ENCODE measurements around the gene RNF40. TPM values are rescaled to one million over a fixed set of nuclear protein-coding genes. Genes with fewer than 3 reads are reported as not detected.

The RNF40 gene
- total and polyA plus RNA-seq, 4 donors = 25.9 to 55.4 (median 34.1) TPM

DNA sequence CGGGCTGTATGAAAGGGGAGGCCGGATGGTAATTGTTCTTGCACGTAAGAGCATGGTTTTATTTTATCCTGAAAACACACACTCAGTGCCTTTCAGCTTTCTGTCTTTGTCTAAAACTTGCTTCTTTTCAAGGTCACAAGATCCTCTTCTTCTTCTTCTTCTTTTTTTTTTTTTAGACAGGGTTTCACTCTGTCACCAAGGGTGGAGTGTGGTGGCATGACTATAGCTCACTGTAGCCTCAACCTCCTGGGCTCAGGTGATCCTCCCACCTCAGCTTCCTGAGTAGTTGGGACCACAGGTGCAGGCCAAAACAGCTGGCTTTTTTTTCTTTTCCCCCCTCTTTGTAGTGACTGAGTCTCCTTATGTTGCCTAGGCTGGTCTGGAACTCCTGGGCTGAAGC is 40.8 kb downstream of the RNF40 start:
- DNase-seq (ENCODE audit: low spot score) = no peak
- no peak overlapping the region for H3K27ac ChIP-seq (ENCODE audit: low read depth in 1 of 2, low read length in 2 of 2)
- no peaks in the 10 kb centered on the region for H3K9me3 ChIP-seq (ENCODE audit: control insufficient read depth in 4 of 4, low read length in 3 of 4)
- no peak for TF ChIP-seq RAD21 (IDR thresholded peaks at IDR 0.05)
- no peak for TF ChIP-seq YY1 (IDR thresholded peaks at IDR 0.05)
- no peak for TF ChIP-seq FOXA1 (IDR thresholded peaks at IDR 0.05)
- no peak for TF ChIP-seq RXRA (IDR thresholded peaks at IDR 0.05)
- TF ChIP-seq, protein P1, sequence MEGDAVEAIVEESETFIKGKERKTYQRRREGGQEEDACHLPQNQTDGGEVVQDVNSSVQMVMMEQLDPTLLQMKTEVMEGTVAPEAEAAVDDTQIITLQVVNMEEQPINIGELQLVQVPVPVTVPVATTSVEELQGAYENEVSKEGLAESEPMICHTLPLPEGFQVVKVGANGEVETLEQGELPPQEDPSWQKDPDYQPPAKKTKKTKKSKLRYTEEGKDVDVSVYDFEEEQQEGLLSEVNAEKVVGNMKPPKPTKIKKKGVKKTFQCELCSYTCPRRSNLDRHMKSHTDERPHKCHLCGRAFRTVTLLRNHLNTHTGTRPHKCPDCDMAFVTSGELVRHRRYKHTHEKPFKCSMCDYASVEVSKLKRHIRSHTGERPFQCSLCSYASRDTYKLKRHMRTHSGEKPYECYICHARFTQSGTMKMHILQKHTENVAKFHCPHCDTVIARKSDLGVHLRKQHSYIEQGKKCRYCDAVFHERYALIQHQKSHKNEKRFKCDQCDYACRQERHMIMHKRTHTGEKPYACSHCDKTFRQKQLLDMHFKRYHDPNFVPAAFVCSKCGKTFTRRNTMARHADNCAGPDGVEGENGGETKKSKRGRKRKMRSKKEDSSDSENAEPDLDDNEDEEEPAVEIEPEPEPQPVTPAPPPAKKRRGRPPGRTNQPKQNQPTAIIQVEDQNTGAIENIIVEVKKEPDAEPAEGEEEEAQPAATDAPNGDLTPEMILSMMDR (IDR thresholded peaks at IDR 0.05; ENCODE audit: low read depth, low read length, missing input control) = no peak
- no peak for TF ChIP-seq TAF1 (conservative IDR thresholded peaks at IDR 0.05)
- TF ChIP-seq, protein P2, sequence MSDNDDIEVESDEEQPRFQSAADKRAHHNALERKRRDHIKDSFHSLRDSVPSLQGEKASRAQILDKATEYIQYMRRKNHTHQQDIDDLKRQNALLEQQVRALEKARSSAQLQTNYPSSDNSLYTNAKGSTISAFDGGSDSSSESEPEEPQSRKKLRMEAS (IDR thresholded peaks at IDR 0.05) = no peak
- TF ChIP-seq HNF4A (conservative IDR thresholded peaks at IDR 0.05) = no peak
- TF ChIP-seq, protein P3, sequence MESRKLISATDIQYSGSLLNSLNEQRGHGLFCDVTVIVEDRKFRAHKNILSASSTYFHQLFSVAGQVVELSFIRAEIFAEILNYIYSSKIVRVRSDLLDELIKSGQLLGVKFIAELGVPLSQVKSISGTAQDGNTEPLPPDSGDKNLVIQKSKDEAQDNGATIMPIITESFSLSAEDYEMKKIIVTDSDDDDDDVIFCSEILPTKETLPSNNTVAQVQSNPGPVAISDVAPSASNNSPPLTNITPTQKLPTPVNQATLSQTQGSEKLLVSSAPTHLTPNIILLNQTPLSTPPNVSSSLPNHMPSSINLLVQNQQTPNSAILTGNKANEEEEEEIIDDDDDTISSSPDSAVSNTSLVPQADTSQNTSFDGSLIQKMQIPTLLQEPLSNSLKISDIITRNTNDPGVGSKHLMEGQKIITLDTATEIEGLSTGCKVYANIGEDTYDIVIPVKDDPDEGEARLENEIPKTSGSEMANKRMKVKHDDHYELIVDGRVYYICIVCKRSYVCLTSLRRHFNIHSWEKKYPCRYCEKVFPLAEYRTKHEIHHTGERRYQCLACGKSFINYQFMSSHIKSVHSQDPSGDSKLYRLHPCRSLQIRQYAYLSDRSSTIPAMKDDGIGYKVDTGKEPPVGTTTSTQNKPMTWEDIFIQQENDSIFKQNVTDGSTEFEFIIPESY (IDR thresholded peaks at IDR 0.05) = no peak
- TF ChIP-seq SP1 (IDR thresholded peaks at IDR 0.05) = no peak
- TF ChIP-seq, protein P4, sequence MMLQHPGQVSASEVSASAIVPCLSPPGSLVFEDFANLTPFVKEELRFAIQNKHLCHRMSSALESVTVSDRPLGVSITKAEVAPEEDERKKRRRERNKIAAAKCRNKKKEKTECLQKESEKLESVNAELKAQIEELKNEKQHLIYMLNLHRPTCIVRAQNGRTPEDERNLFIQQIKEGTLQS (IDR thresholded peaks at IDR 0.05) = no peak
- TF ChIP-seq, protein P5, sequence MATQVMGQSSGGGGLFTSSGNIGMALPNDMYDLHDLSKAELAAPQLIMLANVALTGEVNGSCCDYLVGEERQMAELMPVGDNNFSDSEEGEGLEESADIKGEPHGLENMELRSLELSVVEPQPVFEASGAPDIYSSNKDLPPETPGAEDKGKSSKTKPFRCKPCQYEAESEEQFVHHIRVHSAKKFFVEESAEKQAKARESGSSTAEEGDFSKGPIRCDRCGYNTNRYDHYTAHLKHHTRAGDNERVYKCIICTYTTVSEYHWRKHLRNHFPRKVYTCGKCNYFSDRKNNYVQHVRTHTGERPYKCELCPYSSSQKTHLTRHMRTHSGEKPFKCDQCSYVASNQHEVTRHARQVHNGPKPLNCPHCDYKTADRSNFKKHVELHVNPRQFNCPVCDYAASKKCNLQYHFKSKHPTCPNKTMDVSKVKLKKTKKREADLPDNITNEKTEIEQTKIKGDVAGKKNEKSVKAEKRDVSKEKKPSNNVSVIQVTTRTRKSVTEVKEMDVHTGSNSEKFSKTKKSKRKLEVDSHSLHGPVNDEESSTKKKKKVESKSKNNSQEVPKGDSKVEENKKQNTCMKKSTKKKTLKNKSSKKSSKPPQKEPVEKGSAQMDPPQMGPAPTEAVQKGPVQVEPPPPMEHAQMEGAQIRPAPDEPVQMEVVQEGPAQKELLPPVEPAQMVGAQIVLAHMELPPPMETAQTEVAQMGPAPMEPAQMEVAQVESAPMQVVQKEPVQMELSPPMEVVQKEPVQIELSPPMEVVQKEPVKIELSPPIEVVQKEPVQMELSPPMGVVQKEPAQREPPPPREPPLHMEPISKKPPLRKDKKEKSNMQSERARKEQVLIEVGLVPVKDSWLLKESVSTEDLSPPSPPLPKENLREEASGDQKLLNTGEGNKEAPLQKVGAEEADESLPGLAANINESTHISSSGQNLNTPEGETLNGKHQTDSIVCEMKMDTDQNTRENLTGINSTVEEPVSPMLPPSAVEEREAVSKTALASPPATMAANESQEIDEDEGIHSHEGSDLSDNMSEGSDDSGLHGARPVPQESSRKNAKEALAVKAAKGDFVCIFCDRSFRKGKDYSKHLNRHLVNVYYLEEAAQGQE (IDR thresholded peaks at IDR 0.05) = no peak
- no peak for TF ChIP-seq JUND (IDR thresholded peaks at IDR 0.05)
- TF ChIP-seq GABPA (IDR thresholded peaks at IDR 0.05 in 1 of 2, conservative IDR thresholded peaks at IDR 0.05 in 1 of 2) = no peak
- no peak for TF ChIP-seq FOXA2 (IDR thresholded peaks at IDR 0.05)
- TF ChIP-seq HNF4G (IDR thresholded peaks at IDR 0.05) = no peak
- no peak for TF ChIP-seq NR2F2 (IDR thresholded peaks at IDR 0.05)
- no peak overlapping the region for H3K4me3 ChIP-seq (ENCODE audit: low read depth in 1 of 3, low read length in 3 of 3)
- H3K36me3 ChIP-seq (ENCODE audit: control insufficient read depth in 4 of 4, insufficient read depth in 3 of 4, low read depth in 1 of 4, low read length in 3 of 4) = no peaks in the 10 kb centered on the region
- 83% methylated on average over 3 of the region's 3 CpGs for WGBS
- no peak overlapping the region for H3K9ac ChIP-seq (ENCODE audit: low read depth in 1 of 2, low read length in 2 of 2)
- no peaks in the 10 kb centered on the region for H3K27me3 ChIP-seq (ENCODE audit: control insufficient read depth in 4 of 4, insufficient read depth in 4 of 4, low read length in 3 of 4)
- peaks cover 5 to 13% (median 11%) of the 10 kb centered on the region in 4 donors for H3K4me1 ChIP-seq (ENCODE audit: control insufficient read depth in 4 of 4, insufficient read depth in 4 of 4, low read length in 3 of 4)

DNA sequence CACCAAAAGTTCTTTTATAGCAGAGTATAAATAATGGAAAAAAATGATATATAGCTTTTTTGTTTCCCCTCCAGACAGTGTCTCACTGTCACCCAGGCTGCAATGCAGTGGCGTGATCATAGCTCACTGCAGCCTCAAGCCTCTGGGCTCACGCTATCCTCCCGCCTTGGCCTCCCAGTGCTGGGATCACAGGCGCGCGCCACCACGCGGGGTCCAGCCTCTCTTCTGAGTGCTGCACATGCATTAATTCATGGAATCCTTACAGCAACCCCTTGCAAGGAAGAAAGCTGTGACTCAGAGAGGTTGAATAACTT is 42.9 kb downstream of the RNF40 start:
- Histone ChIP-seq H3K27ac (ENCODE audit: low read depth in 1 of 2, low read length in 2 of 2) (no peak overlapping the region), H3K9me3 (ENCODE audit: control insufficient read depth in 4 of 4, low read length in 3 of 4) (no peaks in the 10 kb centered on the region), H3K27me3 (ENCODE audit: control insufficient read depth in 4 of 4, insufficient read depth in 4 of 4, low read length in 3 of 4) (no peaks in the 10 kb centered on the region), H3K4me1 (ENCODE audit: control insufficient read depth in 4 of 4, insufficient read depth in 4 of 4, low read length in 3 of 4) (peaks cover 5 to 13% (median 11%) of the 10 kb centered on the region in 4 donors), H3K4me3 (ENCODE audit: low read depth in 1 of 3, low read length in 3 of 3) (peak overlapping the region; percentile 66 to 78 (median 74)), H3K36me3 (ENCODE audit: control insufficient read depth in 4 of 4, insufficient read depth in 3 of 4, low read depth in 1 of 4, low read length in 3 of 4) (no peaks in the 10 kb centered on the region), H3K9ac (ENCODE audit: low read depth in 1 of 2, low read length in 2 of 2) (peak overlapping the region; percentile 34 to 59)
- 51% methylated on average over 8 of the region's 8 CpGs for WGBS
- DNase-seq (ENCODE audit: low spot score) = no peak
- TF ChIP-seq, protein P4 (IDR thresholded peaks at IDR 0.05) = no peak
- TF ChIP-seq, protein P2 (IDR thresholded peaks at IDR 0.05) = no peak
- no peak for TF ChIP-seq FOXA1 (IDR thresholded peaks at IDR 0.05)
- no peak for TF ChIP-seq FOXA2 (IDR thresholded peaks at IDR 0.05)
- no peak for TF ChIP-seq SP1 (IDR thresholded peaks at IDR 0.05)
- TF ChIP-seq RAD21 (IDR thresholded peaks at IDR 0.05) = no peak
- no peak for TF ChIP-seq JUND (IDR thresholded peaks at IDR 0.05)
- TF ChIP-seq TAF1 (conservative IDR thresholded peaks at IDR 0.05) = no peak
- no peak for TF ChIP-seq NR2F2 (IDR thresholded peaks at IDR 0.05)
- TF ChIP-seq, protein P3 (IDR thresholded peaks at IDR 0.05) = no peak
- TF ChIP-seq HNF4A (conservative IDR thresholded peaks at IDR 0.05) = no peak
- TF ChIP-seq RXRA (IDR thresholded peaks at IDR 0.05) = no peak
- TF ChIP-seq, protein P5 (IDR thresholded peaks at IDR 0.05) = no peak
